Stomach (tissue), 9 donors: Measurements from ENCODE around the gene TENM4. TPM values are rescaled to one million over a fixed set of nuclear protein-coding genes. Genes with fewer than 3 reads are reported as not detected.

Experiments used
- DNase-seq, 2 donors: peaks; one replicate each; pipeline versions ENCODE4 v3.0.0 to v3.0.0-alpha.2; 2013 to 2019
- H3K27ac ChIP-seq, 5 donors: fragments of 200-600 bp in 4 of 5; sonication (generic) in 4 of 5; one replicate each; pipeline ENCODE4 v1.5.1; 2013 to 2019; ENCODE audit warnings: mild to moderate bottlenecking in 1 of 5, moderate library complexity in 1 of 5
- H3K27me3 ChIP-seq, 3 donors: fragments of 200-600 bp; sonication (generic); one replicate each; pipeline ENCODE4 v1.5.1; 2017 to 2019; ENCODE audit warnings: mixed run types in 1 of 3
- H3K36me3 ChIP-seq, 4 donors: fragments of 200-600 bp; sonication (generic); 1 replicate in 3 of 4; 2 replicates in 1 of 4; pipeline ENCODE4 v1.5.1; 2016 to 2019
- H3K4me1 ChIP-seq, 4 donors: fragments of 200-600 bp; sonication (generic); one replicate each; pipeline ENCODE4 v1.5.1; 2016 to 2019
- H3K4me3 ChIP-seq, 4 donors: fragments of 200-600 bp; sonication (generic) in 3 of 4; one replicate each; pipeline ENCODE4 v1.5.1; 2016 to 2019; ENCODE audit warnings: mild to moderate bottlenecking in 1 of 4
- H3K9me3 ChIP-seq, 4 donors: fragments of 200-600 bp; sonication (generic); one replicate each; pipeline ENCODE4 v1.5.1; 2016 to 2019
- CTCF ChIP-seq, 7 experiments: fragments of 450-650 bp in 4 of 7; fragments of 200-600 bp in 3 of 7; sonication (generic) in 3 of 7; IDR thresholded peaks; one replicate each; pipeline ENCODE4 v1.5.1; 2016 to 2019; ENCODE audit warnings: antibody characterized with exemption in 7 of 7, control low read depth in 2 of 7, mild to moderate bottlenecking in 1 of 7
- EP300 ChIP-seq: sonication (generic); formaldehyde crosslinking; IDR thresholded peaks from one replicate; pipeline ENCODE4 v1.6.1; 2017; ENCODE audit warnings: antibody characterized with exemption
- POLR2A ChIP-seq, 4 donors: fragments of 450-650 bp; IDR thresholded peaks; one replicate each; pipeline ENCODE4 v1.6.1; 2016; ENCODE audit warnings: antibody characterized with exemption in 4 of 4, control low read depth in 2 of 4, mild to moderate bottlenecking in 1 of 4, moderate library complexity in 1 of 4
- POLR2AphosphoS5 ChIP-seq, 3 donors: sonication (generic); formaldehyde crosslinking; IDR thresholded peaks; one replicate each; pipeline ENCODE4 v1.6.1; 2016; ENCODE audit warnings: antibody characterized with exemption in 3 of 3
- WGBS, 5 donors: extraction: QIAGEN DNeasy Blood & Tissue Kit in 3 of 5; methylation state at CpG; one replicate each; pipeline versions ENCODE4 v1.1.5 to v1.1.7; 2013 to 2018; 5-methylcytosine and 5-hydroxymethylcytosine counted together
- intact Hi-C: fragments of 100-400 bp; cut with DNase I; formaldehyde crosslinking; loops from one replicate; pipeline ENCODE4 v1.15.1; 2023; ENCODE audit warnings: low total_unique reads
- polyA plus RNA-seq, 3 donors: library from polyadenylated mRNA; stranded (reverse); fragments of 200-250 nt; gene quantifications; one replicate each; pipeline ENCODE4 v1.2.3, GENCODE V29; 2013
- total RNA-seq, 5 donors: library from RNA; depleted of rRNA; stranded (reverse); fragments of >200 nt; gene quantifications; one replicate each; pipeline versions ENCODE4 v1.1.0 to v1.2.3, GENCODE V29; 2014 to 2016
- donor health status: healthy with polysubstance abuse.
- donor health status: Bipolar disorder and iron deficiency.
- donor health status: healthy.

Gene TENM4
- total and polyA plus RNA-seq, 8 donors: 0.06 to 13.2 (median 0.87) TPM; not detected in 1

GRCh38 chr11:79269611-79270307, 171.1 kb downstream of the TENM4 start:
- Histone ChIP-seq H3K36me3 (no peaks in the 10 kb centered on the region), H3K4me1 (no peaks in the 10 kb centered on the region), H3K4me3 (no peak overlapping the region), H3K9me3 (no peaks in the 10 kb centered on the region), H3K27me3 (no peaks in the 10 kb centered on the region), H3K27ac (no peak overlapping the region)
- intact Hi-C loops: no loop called here
- 72 to 82% (median 81%) methylated on average over 6 of the region's 6 CpGs for WGBS, 5 donors
- no peak for DNase-seq
- TF ChIP-seq CTCF (IDR thresholded peaks at IDR 0.05) (no peak), POLR2AphosphoS5 (IDR thresholded peaks at IDR 0.05) (no peak), EP300 (no peak), POLR2A (IDR thresholded peaks at IDR 0.05) (no peak)

GRCh38 chr11:79266396-79266795, 174.4 kb downstream of the TENM4 start:
- H3K36me3 ChIP-seq: no peaks in the 10 kb centered on the region
- intact Hi-C loops: no loop called here
- DNase-seq: no peak
- WGBS, 5 donors: 82 to 100% (median 90%) methylated on average over 1 of the region's 1 CpG
- H3K4me3 ChIP-seq: no peak overlapping the region
- no peak for TF ChIP-seq POLR2A (IDR thresholded peaks at IDR 0.05)
- no peak for TF ChIP-seq POLR2AphosphoS5 (IDR thresholded peaks at IDR 0.05)
- H3K4me1 ChIP-seq: no peaks in the 10 kb centered on the region
- no peaks in the 10 kb centered on the region for H3K9me3 ChIP-seq
- H3K27ac ChIP-seq: no peak overlapping the region
- no peaks in the 10 kb centered on the region for H3K27me3 ChIP-seq

GRCh38 chr11:79265756-79266322, 175.0 kb downstream of the TENM4 start:
- Histone ChIP-seq H3K4me3 (no peak overlapping the region), H3K27ac (no peak overlapping the region), H3K4me1 (no peaks in the 10 kb centered on the region), H3K9me3 (no peaks in the 10 kb centered on the region), H3K27me3 (no peaks in the 10 kb centered on the region), H3K36me3 (no peaks in the 10 kb centered on the region)
- TF ChIP-seq EP300 (no peak), POLR2A (IDR thresholded peaks at IDR 0.05) (no peak), CTCF (IDR thresholded peaks at IDR 0.05) (no peak), POLR2AphosphoS5 (IDR thresholded peaks at IDR 0.05) (no peak)
- intact Hi-C loops: no loop called here
- WGBS, 5 donors: 61 to 90% (median 65%) methylated on average over 4 of the region's 4 CpGs
- DNase-seq: no peak

GRCh38 chr11:79264284-79264683, 176.5 kb downstream of the TENM4 start:
- TF ChIP-seq EP300: no peak
- TF ChIP-seq POLR2AphosphoS5 (IDR thresholded peaks at IDR 0.05): no peak
- no peak for TF ChIP-seq POLR2A (IDR thresholded peaks at IDR 0.05)
- intact Hi-C loops: no loop called here
- no peaks in the 10 kb centered on the region for H3K4me1 ChIP-seq
- WGBS, 5 donors: 55 to 74% (median 61%) methylated on average over 6 of the region's 6 CpGs
- no peak overlapping the region for H3K4me3 ChIP-seq
- H3K36me3 ChIP-seq: no peaks in the 10 kb centered on the region
- DNase-seq: no peak
- H3K27me3 ChIP-seq: no peaks in the 10 kb centered on the region
- H3K27ac ChIP-seq: no peak overlapping the region
- no peaks in the 10 kb centered on the region for H3K9me3 ChIP-seq

- DNase-seq: peak; percentile 30 to 67
- TF ChIP-seq POLR2AphosphoS5 (IDR thresholded peaks at IDR 0.05) (peak in 1 of 3 donors; percentile 14), CTCF (IDR thresholded peaks at IDR 0.05) (no peak)
- Histone ChIP-seq H3K27ac (no peak overlapping the region), H3K4me1 (no peaks in the 10 kb centered on the region), H3K27me3 (no peaks in the 10 kb centered on the region), H3K9me3 (no peaks in the 10 kb centered on the region), H3K4me3 (no peak overlapping the region), H3K36me3 (no peaks in the 10 kb centered on the region)
- WGBS, 5 donors: 48 to 70% (median 64%) methylated on average over 7 of the region's 7 CpGs
- intact Hi-C loops: no loop called here
These were observed 177.8 kb downstream of the TENM4 start for GRCh38 chr11:79263001-79263400.
